Uterus (tissue), 4 donors: ENCODE measurements around the gene FMN1. TPM values are rescaled to one million over a fixed set of nuclear protein-coding genes. Genes with fewer than 3 reads are reported as not detected.

Experiments
- DNase-seq, 2 donors: peaks; one replicate each; pipeline ENCODE4 v3.0.0-alpha.2; 2019 to 2020
- H3K27ac ChIP-seq, 2 donors: fragments of 200-600 bp; sonication (generic); 1 replicate in 1 of 2; 2 replicates in 1 of 2; pipeline ENCODE4 v1.5.1; 2016 to 2018
- H3K27me3 ChIP-seq, 2 donors: fragments of 200-600 bp; sonication (generic); one replicate each; pipeline ENCODE4 v1.5.1; 2018 to 2019; ENCODE audit warnings: control low read depth in 1 of 2
- H3K36me3 ChIP-seq, 2 donors: fragments of 200-600 bp; sonication (generic); one replicate each; pipeline ENCODE4 v1.5.1; 2019; ENCODE audit warnings: control low read depth in 1 of 2
- H3K4me1 ChIP-seq, 2 donors: fragments of 200-600 bp; sonication (generic); one replicate each; pipeline ENCODE4 v1.5.1; 2018 to 2019; ENCODE audit warnings: control low read depth in 1 of 2
- H3K4me3 ChIP-seq, 2 donors: fragments of 200-600 bp; sonication (generic); 1 replicate in 1 of 2; 2 replicates in 1 of 2; pipeline ENCODE4 v1.5.1; 2018 to 2019; ENCODE audit warnings: mild to moderate bottlenecking in 1 of 2
- H3K9me3 ChIP-seq, 2 donors: fragments of 200-600 bp; sonication (generic); one replicate each; pipeline ENCODE4 v1.5.1; 2019; ENCODE audit warnings: control low read depth in 1 of 2
- POLR2A ChIP-seq, 2 donors: fragments of 450-650 bp; IDR thresholded peaks; one replicate each; pipeline ENCODE4 v1.6.1; 2016; ENCODE audit warnings: antibody characterized with exemption in 2 of 2, mild to moderate bottlenecking in 1 of 2, moderate library complexity in 1 of 2
- intact Hi-C: fragments of 100-400 bp; cut with DNase I; formaldehyde crosslinking; loops from one replicate; pipeline ENCODE4 v1.15.1; 2023; ENCODE audit warnings: low total_unique reads
- total RNA-seq, 4 donors: library from RNA; depleted of rRNA in 3 of 4; stranded (reverse); fragments of >200 nt in 3 of 4; gene quantifications; one replicate each; pipeline versions ENCODE4 v1.1.0 to v1.2.4, GENCODE V29; 2014 to 2023
- TF ChIP-seq, protein P1 (sequence below), 4 experiments: fragments of 200-600 bp in 2 of 4; fragments of 450-650 bp in 2 of 4; sonication (generic) in 2 of 4; IDR thresholded peaks; one replicate each; pipeline ENCODE4 v1.5.1; 2016 to 2019; ENCODE audit warnings: antibody characterized with exemption in 4 of 4, mild to moderate bottlenecking in 2 of 4, moderate library complexity in 1 of 4
- donor health status: DM: yes; HTN: yes; CAD: no.

The FMN1 gene
- total RNA-seq, 4 donors from 2014 or later = 1.3 to 9.3 (median 5.0) TPM

DNA sequence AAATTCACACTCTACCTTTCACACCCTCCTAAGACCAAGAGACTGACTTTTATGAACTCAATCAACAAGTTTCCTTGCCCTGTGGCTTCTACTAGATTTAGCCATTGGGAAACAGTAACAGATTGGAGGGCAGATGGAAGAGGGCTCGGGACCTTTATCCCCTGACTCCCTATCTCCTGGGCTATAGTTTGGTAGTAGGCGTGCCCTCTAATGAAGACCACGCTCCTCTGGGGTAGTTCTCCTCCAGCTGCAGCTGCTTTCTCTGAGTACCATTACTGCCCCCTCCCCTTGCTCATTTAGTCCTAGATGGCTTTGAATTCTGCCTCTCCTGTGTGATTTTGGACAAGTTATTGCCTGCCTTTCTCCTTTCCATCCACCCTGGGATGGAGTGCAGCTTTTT lies 33.3 kb downstream of the FMN1 start:
- H3K36me3 ChIP-seq = no peaks in the 10 kb centered on the region
- no peak for DNase-seq
- H3K9me3 ChIP-seq = no peaks in the 10 kb centered on the region
- intact Hi-C loops = no loop called here
- no peaks in the 10 kb centered on the region for H3K4me1 ChIP-seq
- TF ChIP-seq, protein P1, sequence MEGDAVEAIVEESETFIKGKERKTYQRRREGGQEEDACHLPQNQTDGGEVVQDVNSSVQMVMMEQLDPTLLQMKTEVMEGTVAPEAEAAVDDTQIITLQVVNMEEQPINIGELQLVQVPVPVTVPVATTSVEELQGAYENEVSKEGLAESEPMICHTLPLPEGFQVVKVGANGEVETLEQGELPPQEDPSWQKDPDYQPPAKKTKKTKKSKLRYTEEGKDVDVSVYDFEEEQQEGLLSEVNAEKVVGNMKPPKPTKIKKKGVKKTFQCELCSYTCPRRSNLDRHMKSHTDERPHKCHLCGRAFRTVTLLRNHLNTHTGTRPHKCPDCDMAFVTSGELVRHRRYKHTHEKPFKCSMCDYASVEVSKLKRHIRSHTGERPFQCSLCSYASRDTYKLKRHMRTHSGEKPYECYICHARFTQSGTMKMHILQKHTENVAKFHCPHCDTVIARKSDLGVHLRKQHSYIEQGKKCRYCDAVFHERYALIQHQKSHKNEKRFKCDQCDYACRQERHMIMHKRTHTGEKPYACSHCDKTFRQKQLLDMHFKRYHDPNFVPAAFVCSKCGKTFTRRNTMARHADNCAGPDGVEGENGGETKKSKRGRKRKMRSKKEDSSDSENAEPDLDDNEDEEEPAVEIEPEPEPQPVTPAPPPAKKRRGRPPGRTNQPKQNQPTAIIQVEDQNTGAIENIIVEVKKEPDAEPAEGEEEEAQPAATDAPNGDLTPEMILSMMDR (IDR thresholded peaks at IDR 0.05) = no peak
- TF ChIP-seq POLR2A (IDR thresholded peaks at IDR 0.05) = no peak
- H3K4me3 ChIP-seq = no peak overlapping the region
- H3K27ac ChIP-seq = peak overlapping the region in 1 of 2 donors; percentile 11
- no peaks in the 10 kb centered on the region for H3K27me3 ChIP-seq

DNA sequence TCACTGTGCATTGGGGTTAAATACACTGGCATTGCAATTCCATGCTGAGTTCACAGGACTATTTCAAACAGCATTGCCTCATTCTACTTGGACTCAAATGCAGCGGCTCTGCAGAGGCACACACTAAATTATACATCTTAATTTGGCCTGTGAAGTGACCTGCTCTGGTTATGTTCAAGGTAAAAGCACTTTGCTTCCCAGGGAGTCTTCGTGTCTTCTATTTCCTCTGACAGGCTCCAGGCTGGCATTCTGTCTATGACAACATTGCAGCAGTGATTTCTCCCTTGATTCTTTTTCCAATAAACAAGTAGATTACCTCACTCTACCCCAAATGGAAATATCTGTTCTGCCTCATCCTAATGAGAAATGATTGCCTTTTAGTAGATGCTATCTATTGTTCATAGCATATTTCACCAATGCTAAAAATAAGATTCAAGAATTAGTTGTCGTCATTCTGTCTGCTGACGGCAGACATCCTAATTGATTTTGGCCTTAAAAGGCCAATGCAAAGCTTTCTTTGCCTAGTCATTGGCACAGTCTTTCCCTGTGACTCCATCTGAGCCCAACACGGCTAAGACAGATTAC lies 33.8 kb downstream of the FMN1 start:
- intact Hi-C loops = no loop called here
- Histone ChIP-seq H3K36me3 (no peaks in the 10 kb centered on the region), H3K27ac (no peak overlapping the region), H3K27me3 (no peaks in the 10 kb centered on the region), H3K4me3 (no peak overlapping the region), H3K9me3 (no peaks in the 10 kb centered on the region), H3K4me1 (no peaks in the 10 kb centered on the region)
- DNase-seq = no peak
- no peak for TF ChIP-seq POLR2A (IDR thresholded peaks at IDR 0.05)
- TF ChIP-seq, protein P1 (IDR thresholded peaks at IDR 0.05) = no peak

DNA sequence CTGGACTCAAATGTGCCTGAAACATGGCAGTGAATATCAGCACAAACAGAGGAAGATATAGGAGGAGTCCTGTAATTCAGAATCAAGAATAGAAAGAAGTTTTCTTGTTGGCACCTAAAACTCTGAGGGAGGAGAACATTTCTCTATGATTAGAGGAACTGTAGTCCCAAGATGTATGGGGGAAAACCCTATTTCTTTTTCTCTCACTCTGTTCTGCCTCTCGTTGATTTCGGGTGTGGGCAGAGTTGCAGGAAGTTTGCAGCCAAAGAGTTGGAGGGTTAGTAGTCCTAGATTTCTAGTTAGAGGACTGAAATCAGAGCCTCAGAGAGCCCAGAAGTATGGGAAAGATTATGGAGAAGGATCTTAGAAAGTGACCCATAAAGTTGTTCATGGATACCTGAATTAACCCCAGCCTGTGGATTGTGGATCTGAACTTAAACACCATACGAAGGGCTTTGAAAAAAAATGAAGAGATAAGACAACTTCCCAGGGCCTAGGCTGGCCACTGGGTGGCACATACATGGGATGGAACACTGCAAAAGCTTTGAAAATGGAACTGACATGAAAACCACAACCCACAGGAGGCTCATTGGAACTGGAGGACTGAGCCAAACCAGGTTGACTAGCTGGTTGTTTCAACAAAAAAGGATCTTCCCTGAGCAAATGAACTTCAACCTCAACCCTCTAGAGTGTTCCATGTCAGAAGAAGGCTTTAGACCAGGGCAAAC lies 34.6 kb downstream of the FMN1 start:
- Histone ChIP-seq H3K9me3 (no peaks in the 10 kb centered on the region), H3K4me3 (no peak overlapping the region), H3K4me1 (no peaks in the 10 kb centered on the region), H3K27ac (no peak overlapping the region), H3K27me3 (no peaks in the 10 kb centered on the region), H3K36me3 (no peaks in the 10 kb centered on the region)
- DNase-seq = no peak
- TF ChIP-seq, protein P1 (IDR thresholded peaks at IDR 0.05) = no peak
- no peak for TF ChIP-seq POLR2A (IDR thresholded peaks at IDR 0.05)
- intact Hi-C loops = no loop called here

DNA sequence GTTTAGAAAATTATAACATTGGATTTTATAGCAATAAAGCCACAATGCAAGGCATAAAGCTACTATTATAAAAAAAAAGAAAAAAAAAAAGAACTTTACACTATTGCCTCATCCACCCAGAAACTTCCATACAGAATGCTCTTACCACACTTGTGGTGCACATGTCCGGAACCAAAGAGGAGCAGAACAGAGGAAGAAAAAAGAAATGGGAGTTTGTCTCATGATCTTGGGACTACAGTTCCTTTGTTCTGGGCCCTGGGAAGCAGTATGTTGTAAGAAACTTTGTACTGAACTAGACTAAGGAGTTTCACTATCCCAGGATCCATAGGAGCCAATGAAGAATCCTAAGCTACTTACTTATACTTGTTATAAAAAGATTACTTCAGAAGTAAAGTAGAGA lies 36.1 kb downstream of the FMN1 start:
- Histone ChIP-seq H3K4me1 (no peaks in the 10 kb centered on the region), H3K36me3 (no peaks in the 10 kb centered on the region), H3K27me3 (no peaks in the 10 kb centered on the region), H3K9me3 (no peaks in the 10 kb centered on the region), H3K4me3 (no peak overlapping the region), H3K27ac (no peak overlapping the region)
- TF ChIP-seq POLR2A (IDR thresholded peaks at IDR 0.05) = no peak
- TF ChIP-seq, protein P1 (IDR thresholded peaks at IDR 0.05) = no peak
- no peak for DNase-seq
- intact Hi-C loops = no loop called here

DNA sequence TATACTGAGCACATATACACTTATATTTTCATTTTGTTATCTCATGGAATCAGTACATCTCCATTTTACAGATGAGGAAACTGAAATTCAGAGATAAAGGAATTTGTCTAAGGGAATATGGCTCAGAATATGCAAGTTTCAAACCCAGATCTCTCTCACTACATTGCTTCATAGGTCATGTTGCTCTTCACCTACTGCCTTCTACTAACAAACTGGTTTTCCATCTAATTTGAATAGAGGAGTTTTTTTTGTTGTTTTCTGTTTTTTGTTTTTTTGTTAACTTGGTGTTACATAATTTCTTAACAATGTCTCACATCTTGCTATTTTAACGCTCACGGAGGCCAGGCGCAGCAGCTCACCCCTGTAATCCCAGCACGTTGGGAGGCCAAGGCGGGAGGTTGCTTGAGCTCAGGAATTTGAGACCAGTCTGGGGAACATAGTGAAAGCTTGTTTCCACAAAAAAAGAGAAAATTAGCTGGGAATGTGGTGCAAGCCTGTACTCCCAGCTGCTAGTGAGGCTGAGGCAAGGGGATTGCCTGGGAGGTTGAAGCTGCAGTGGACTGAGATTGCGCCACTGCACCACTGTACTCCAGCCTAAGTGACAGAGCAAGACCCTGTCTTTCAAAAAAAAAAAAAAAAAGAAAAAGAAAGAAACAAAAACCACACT lies 37.0 kb downstream of the FMN1 start:
- Histone ChIP-seq H3K27me3 (no peaks in the 10 kb centered on the region), H3K4me3 (no peak overlapping the region), H3K4me1 (no peaks in the 10 kb centered on the region), H3K36me3 (no peaks in the 10 kb centered on the region), H3K9me3 (no peaks in the 10 kb centered on the region), H3K27ac (no peak overlapping the region)
- DNase-seq = no peak
- TF ChIP-seq, protein P1 (IDR thresholded peaks at IDR 0.05) = no peak
- TF ChIP-seq POLR2A (IDR thresholded peaks at IDR 0.05) = no peak
- intact Hi-C loops = no loop called here
